Left ventricle myocardium inferior (tissue), 1 donor: Measurements from ENCODE around the gene PIF1. TPM values are rescaled to one million over a fixed set of nuclear protein-coding genes. Genes with fewer than 3 reads are reported as not detected.

Experiments
- DNase-seq: peaks from one replicate; pipeline ENCODE4 v3.0.0-alpha.2; 2020
- H3K27ac ChIP-seq: fragments of 200-600 bp; replicated peaks from 2 replicates; pipeline ENCODE4 v1.8.0; 2021
- H3K27me3 ChIP-seq: fragments of 200-600 bp; 2 replicates; pipeline ENCODE4 v1.8.0; 2021; ENCODE audit warnings: low read depth
- H3K36me3 ChIP-seq: fragments of 200-600 bp; 2 replicates; pipeline ENCODE4 v1.8.0; 2021
- H3K4me1 ChIP-seq: fragments of 200-600 bp; 2 replicates; pipeline ENCODE4 v1.8.0; 2021
- H3K4me3 ChIP-seq: fragments of 200-600 bp; 2 replicates; pipeline ENCODE4 v1.8.0; 2021; ENCODE audit warnings: mild to moderate bottlenecking, moderate library complexity
- H3K9me3 ChIP-seq: fragments of 200-600 bp; replicated peaks from 2 replicates; pipeline ENCODE4 v1.8.0; 2021
- CTCF ChIP-seq: fragments of 200-600 bp; IDR thresholded peaks from 2 replicates; pipeline ENCODE4 v1.8.0; 2021; ENCODE audit warnings: antibody characterized with exemption, mild to moderate bottlenecking, borderline replicate concordance
- intact Hi-C: fragments of 100-400 bp; cut with micrococcal nuclease; formaldehyde crosslinking; loops from one replicate; pipeline ENCODE4 v1.11.0; 2022
- total RNA-seq: library from RNA; stranded (reverse); fragmentation: NEBNext Ultra II Directional; extraction: Animal tissue kit (Norgen Biotek cat#: 25700); gene quantifications from one replicate; pipeline ENCODE4 v1.2.1, GENCODE V29; 2021
- donor health status: DM: no; HTN: yes; CAD: no; lungs with severe emphysema.

The PIF1 gene
- total RNA-seq, 1 donor from 2014 or later, result 0.41 TPM

GRCh38 chr15:64842986-64843561 is 17.6 kb upstream of the PIF1 start:
- peak overlapping the region; percentile 99 for H3K4me3 ChIP-seq
- DNase-seq, result peak; percentile 69
- intact Hi-C loops, result loop anchor here (10.0 kb wide), 1 partner anchor 52 kb away; no protein-coding TSS in a partner anchor
- H3K4me1 ChIP-seq, result peaks cover 73% of the 10 kb centered on the region
- peak overlapping the region; percentile 99 for H3K27ac ChIP-seq
- TF ChIP-seq CTCF, result no peak
- no peaks in the 10 kb centered on the region for H3K9me3 ChIP-seq
- no peaks in the 10 kb centered on the region for H3K36me3 ChIP-seq
- H3K27me3 ChIP-seq, result no peaks in the 10 kb centered on the region

GRCh38 chr15:64842096-64842939 is 16.9 kb upstream of the PIF1 start:
- peak; percentile 39 for DNase-seq
- no peaks in the 10 kb centered on the region for H3K36me3 ChIP-seq
- H3K4me3 ChIP-seq, result peak overlapping the region; percentile 99
- intact Hi-C loops, result loop anchor here (10.0 kb wide), 1 partner anchor 52 kb away; no protein-coding TSS in a partner anchor
- H3K27me3 ChIP-seq, result no peaks in the 10 kb centered on the region
- H3K27ac ChIP-seq, result peak overlapping the region; percentile 99
- H3K4me1 ChIP-seq, result peaks cover 66% of the 10 kb centered on the region
- no peak for TF ChIP-seq CTCF
- H3K9me3 ChIP-seq, result no peaks in the 10 kb centered on the region

- TF ChIP-seq CTCF, result peak; percentile 30
- intact Hi-C loops, result loop anchor here (10.0 kb wide), 1 partner anchor 53 kb away; no protein-coding TSS in a partner anchor
- peak; percentile 97 for DNase-seq
- no peaks in the 10 kb centered on the region for H3K9me3 ChIP-seq
- peaks cover 58% of the 10 kb centered on the region for H3K4me1 ChIP-seq
- peak within 1 kb of the TSS; percentile 99 for H3K27ac ChIP-seq
- peak within 1 kb of the TSS; percentile 99 for H3K4me3 ChIP-seq
- H3K27me3 ChIP-seq, result no peaks in the 10 kb centered on the region
- H3K36me3 ChIP-seq, result no peaks in the 10 kb centered on the region
Measured at GRCh38 chr15:64841344-64842095, 16.1 kb upstream of the PIF1 start, which contains the start of gene PLEKHO2. Gene PLEKHO2, plus strand, starts transcription at chr15:64841915. Its CDS starts 102 bp downstream, at chr15:64842017.

- peak overlapping the region; percentile 99 for H3K4me3 ChIP-seq
- intact Hi-C loops, result loop anchor here (10.0 kb wide), 1 partner anchor 54 kb away; no protein-coding TSS in a partner anchor
- H3K9me3 ChIP-seq, result no peaks in the 10 kb centered on the region
- no peaks in the 10 kb centered on the region for H3K36me3 ChIP-seq
- DNase-seq, result no peak
- no peak for TF ChIP-seq CTCF
- H3K27me3 ChIP-seq, result no peaks in the 10 kb centered on the region
- H3K27ac ChIP-seq, result peak overlapping the region; percentile 99
- peaks cover 57% of the 10 kb centered on the region for H3K4me1 ChIP-seq
Measured at GRCh38 chr15:64841060-64841343, 15.6 kb upstream of the PIF1 start.

GRCh38 chr15:64837502-64837901 is 12.1 kb upstream of the PIF1 start:
- DNase-seq, result no peak
- Histone ChIP-seq H3K36me3 (no peaks in the 10 kb centered on the region), H3K27me3 (no peaks in the 10 kb centered on the region), H3K4me3 (no peak overlapping the region), H3K4me1 (peaks cover 23% of the 10 kb centered on the region), H3K27ac (peak overlapping the region; percentile 5), H3K9me3 (no peaks in the 10 kb centered on the region)
- intact Hi-C loops, result no loop called here
- TF ChIP-seq CTCF, result no peak
